ENCODE results near the gene SNTG2.

SNTG2 gene

GRCh38 chr2:1028831-1029230, 78.2 kb downstream of the SNTG2 start:
- no peak overlapping the region for H3K4me3 ChIP-seq (ENCODE audit: low read depth, low read length)
- H3K9me3 ChIP-seq (ENCODE audit: severe bottlenecking): no peaks in the 10 kb centered on the region
- DNase-seq: no peak
- TF ChIP-seq CTCF (IDR thresholded peaks at IDR 0.05; ENCODE audit: low read depth, low read length): no peak
- no peak overlapping the region for H3K27ac ChIP-seq
- H3K27me3 ChIP-seq (ENCODE audit: insufficient read depth, low read depth, severe bottlenecking): no peaks in the 10 kb centered on the region
- H3K36me3 ChIP-seq: no peaks in the 10 kb centered on the region

- no peak for TF ChIP-seq CTCF (IDR thresholded peaks at IDR 0.05; ENCODE audit: low read depth, low read length)
- no peaks in the 10 kb centered on the region for H3K27me3 ChIP-seq (ENCODE audit: insufficient read depth, low read depth, severe bottlenecking)
- no peak overlapping the region for H3K4me3 ChIP-seq (ENCODE audit: low read depth, low read length)
- H3K9me3 ChIP-seq (ENCODE audit: severe bottlenecking): no peaks in the 10 kb centered on the region
- no peak overlapping the region for H3K27ac ChIP-seq
- no peak for DNase-seq
- H3K36me3 ChIP-seq: no peaks in the 10 kb centered on the region
These were observed 81.4 kb downstream of the SNTG2 start for GRCh38 chr2:1032030-1032429.

- Histone ChIP-seq H3K9me3 (ENCODE audit: severe bottlenecking) (no peaks in the 10 kb centered on the region), H3K36me3 (no peaks in the 10 kb centered on the region), H3K27ac (no peak overlapping the region), H3K27me3 (ENCODE audit: insufficient read depth, low read depth, severe bottlenecking) (no peaks in the 10 kb centered on the region), H3K4me3 (ENCODE audit: low read depth, low read length) (no peak overlapping the region)
- no peak for TF ChIP-seq CTCF (IDR thresholded peaks at IDR 0.05; ENCODE audit: low read depth, low read length)
- DNase-seq: no peak
These were observed 82.4 kb downstream of the SNTG2 start for GRCh38 chr2:1033069-1033468.

DNA sequence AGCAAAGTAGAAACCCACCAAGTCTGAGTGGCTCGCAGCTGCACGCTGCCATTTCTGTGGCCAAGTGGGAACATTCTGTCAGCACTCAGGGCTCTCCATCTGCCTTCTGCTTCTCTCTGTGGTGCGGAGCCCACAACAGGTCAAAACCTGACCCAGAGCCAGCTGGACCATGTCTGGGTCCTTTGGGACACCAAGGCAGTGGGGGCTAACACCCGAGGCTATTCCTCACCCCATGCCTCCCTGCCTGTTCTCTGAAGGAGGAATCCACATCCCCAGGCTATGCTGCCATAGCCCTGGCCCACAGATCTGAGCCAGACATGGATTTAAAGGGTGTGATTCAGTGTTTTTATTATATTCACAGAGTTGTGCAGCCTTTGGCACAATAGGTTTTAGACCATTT, 86.4 kb downstream of the SNTG2 start:
- H3K27me3 ChIP-seq (ENCODE audit: insufficient read depth, low read depth, severe bottlenecking): no peaks in the 10 kb centered on the region
- no peak overlapping the region for H3K27ac ChIP-seq
- no peak for TF ChIP-seq CTCF (IDR thresholded peaks at IDR 0.05; ENCODE audit: low read depth, low read length)
- no peak for DNase-seq
- no peaks in the 10 kb centered on the region for H3K36me3 ChIP-seq
- no peak overlapping the region for H3K4me3 ChIP-seq (ENCODE audit: low read depth, low read length)
- H3K9me3 ChIP-seq (ENCODE audit: severe bottlenecking): no peaks in the 10 kb centered on the region

- TF ChIP-seq CTCF (IDR thresholded peaks at IDR 0.05; ENCODE audit: low read depth, low read length): no peak
These were observed 88.9 kb downstream of the SNTG2 start for GRCh38 chr2:1039549-1039948.

GRCh38 chr2:1041012-1041805, 90.6 kb downstream of the SNTG2 start:
- TF ChIP-seq CTCF (IDR thresholded peaks at IDR 0.05; ENCODE audit: low read depth, low read length): no peak
- Histone ChIP-seq H3K36me3 (no peaks in the 10 kb centered on the region), H3K4me3 (ENCODE audit: low read depth, low read length) (no peak overlapping the region), H3K27me3 (ENCODE audit: insufficient read depth, low read depth, severe bottlenecking) (no peaks in the 10 kb centered on the region), H3K9me3 (ENCODE audit: severe bottlenecking) (no peaks in the 10 kb centered on the region), H3K27ac (no peak overlapping the region)
- no peak for DNase-seq

More at GRCh38 chr2:1039549-1039948, 88.9 kb downstream of the SNTG2 start:
- no peak overlapping the region for H3K27ac ChIP-seq
- H3K9me3 ChIP-seq (ENCODE audit: severe bottlenecking): no peaks in the 10 kb centered on the region
- no peak for DNase-seq
- no peak overlapping the region for H3K4me3 ChIP-seq (ENCODE audit: low read depth, low read length)
- no peaks in the 10 kb centered on the region for H3K27me3 ChIP-seq (ENCODE audit: insufficient read depth, low read depth, severe bottlenecking)
- no peaks in the 10 kb centered on the region for H3K36me3 ChIP-seq

Measured in WERI-Rb-1 (cell line).